GM23248 (cell line): ENCODE measurements around the gene KLF2. TPM values are rescaled to one million over a fixed set of nuclear protein-coding genes. Genes with fewer than 3 reads are reported as not detected.
"Not testable (repeated sequence)": the region's sequence is repeated elsewhere in the genome, so short reads cannot be mapped to it uniquely, and the experiment has no call there.

Experiments used
- DNase-seq: peaks from one replicate; pipeline ENCODE4 v3.0.0-alpha.2; 2015
- H2AFZ ChIP-seq: fragments of 200-600 bp; sonication (generic); 2 replicates; pipeline ENCODE4 v1.6.1; 2016; ENCODE audit warnings: antibody characterized with exemption
- H3F3A ChIP-seq: fragments of 200-600 bp; sonication (generic); 2 replicates; pipeline ENCODE4 v1.6.1; 2016; ENCODE audit warnings: mild to moderate bottlenecking, antibody characterized with exemption, mixed run types; ENCODE audit not compliant: insufficient read depth
- H3K27ac ChIP-seq: fragments of 200-600 bp; sonication (generic); 2 replicates; pipeline ENCODE4 v1.5.1; 2016; ENCODE audit warnings: mild to moderate bottlenecking
- H3K27me3 ChIP-seq: fragments of 200-600 bp; sonication (generic); replicated peaks from 2 replicates; pipeline ENCODE4 v1.6.1; 2016; ENCODE audit warnings: mild to moderate bottlenecking; ENCODE audit not compliant: insufficient read depth
- H3K36me3 ChIP-seq: fragments of 200-600 bp; sonication (generic); 2 replicates; pipeline ENCODE4 v1.6.1; 2016; ENCODE audit warnings: low read depth, mild to moderate bottlenecking
- H3K4me1 ChIP-seq: fragments of 200-600 bp; sonication (generic); 2 replicates; pipeline ENCODE4 v1.6.1; 2016; ENCODE audit warnings: mild to moderate bottlenecking; ENCODE audit not compliant: insufficient read depth
- H3K4me2 ChIP-seq: fragments of 200-600 bp; sonication (generic); one replicate; pipeline ENCODE4 v1.6.1; 2016; ENCODE audit warnings: mild to moderate bottlenecking; ENCODE audit not compliant: unreplicated experiment
- H3K4me3 ChIP-seq: fragments of 200-600 bp; sonication (generic); 2 replicates; pipeline ENCODE4 v1.5.1; 2016; ENCODE audit warnings: mild to moderate bottlenecking
- H3K79me2 ChIP-seq: fragments of 200-600 bp; sonication (generic); 2 replicates; pipeline ENCODE4 v1.6.1; 2016; ENCODE audit warnings: mild to moderate bottlenecking; ENCODE audit not compliant: insufficient read depth
- H3K9ac ChIP-seq: fragments of 200-600 bp; sonication (generic); 2 replicates; pipeline ENCODE4 v1.6.1; 2016; ENCODE audit warnings: mild to moderate bottlenecking
- H3K9me2 ChIP-seq: fragments of 200-600 bp; sonication (generic); 2 replicates; pipeline ENCODE4 v1.6.1; 2016; ENCODE audit warnings: mixed run types, mild to moderate bottlenecking, moderate library complexity; ENCODE audit not compliant: insufficient read depth
- H3K9me3 ChIP-seq: fragments of 200-600 bp; sonication (generic); one replicate; pipeline ENCODE4 v1.6.1; 2017; ENCODE audit warnings: low read depth
- H4K20me1 ChIP-seq: fragments of 200-600 bp; sonication (generic); 2 replicates; pipeline ENCODE4 v1.6.0; 2016; ENCODE audit not compliant: insufficient read depth
- EZH2 ChIP-seq: fragments of 200-600 bp; sonication (generic); IDR thresholded peaks from 2 replicates; pipeline ENCODE4 v1.6.1; 2018; ENCODE audit warnings: antibody characterized with exemption, mild to moderate bottlenecking; ENCODE audit not compliant: insufficient read depth, poor library complexity, severe bottlenecking
- EZH2phosphoT487 ChIP-seq: fragments of 200-600 bp; sonication (generic); IDR thresholded peaks from 2 replicates; pipeline ENCODE4 v1.6.1; 2018; ENCODE audit warnings: antibody characterized with exemption, moderate library complexity, mild to moderate bottlenecking, low read depth; ENCODE audit not compliant: insufficient read depth
- WGBS, 2 experiments: methylation state at CpG; one replicate each; pipeline ENCODE4 v1.1.6; 2015 to 2017; ENCODE audit warnings: low lambda C conversion rate in 2 of 2, low coverage in 1 of 2; ENCODE audit errors: missing lambda C conversion rate in 2 of 2; 5-methylcytosine and 5-hydroxymethylcytosine counted together
- in situ Hi-C: fragments of 300-500 bp; cut with MboI; formaldehyde crosslinking; loops from 2 replicates; pipeline ENCODE4 v1.15.0; 2020
- polyA plus RNA-seq: library from polyadenylated mRNA; unstranded; fragments of >200 nt; fragmentation: Nextera tagmentation; extraction: Ambion mirVana; gene quantifications from 2 replicates; pipeline ENCODE4 v1.2.1, GENCODE V29; 2016
- total RNA-seq: library from RNA; depleted of rRNA; stranded (reverse); fragments of >200 nt; shearing (Covaris generic); gene quantifications from 2 replicates; pipeline ENCODE4 v1.2.3, GENCODE V29; 2014

KLF2 gene
- total and polyA plus RNA-seq, 2 experiments from 2014 or later: 7.8 to 11.3 TPM

DNA sequence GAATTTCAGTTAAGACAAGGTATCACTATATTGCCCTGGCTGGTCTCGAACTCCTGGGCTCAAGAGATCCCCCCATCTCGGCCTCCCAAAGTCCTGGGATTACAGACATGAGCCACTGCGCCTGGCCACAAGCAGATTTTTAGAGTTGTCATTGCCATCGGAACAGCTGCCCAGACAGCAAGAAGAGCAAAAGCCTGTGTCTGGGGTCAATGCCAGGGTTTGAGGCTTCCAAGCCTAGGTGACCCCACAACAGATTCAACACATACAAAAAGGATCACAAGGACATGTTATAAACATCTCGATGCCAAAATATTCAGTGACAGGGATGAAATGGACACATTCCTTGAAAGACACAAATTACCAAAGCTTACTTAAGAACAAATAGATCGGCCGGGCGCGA, 40.1 kb upstream of the KLF2 start:
- Histone ChIP-seq H2AFZ (no peak overlapping the region), H3K27me3 (peaks cover 16% of the 10 kb centered on the region; the same call in 1 of the 2 replicates), H3K9ac (no peak overlapping the region), H3K27ac (no peak overlapping the region), H3K4me2 (no peak overlapping the region), H3F3A (peaks cover 15% of the 10 kb centered on the region; the same call in 1 of the 2 replicates), H3K4me1 (peaks cover 8% of the 10 kb centered on the region), H3K36me3 (no peaks in the 10 kb centered on the region), H3K79me2 (no peaks in the 10 kb centered on the region), H3K4me3 (no peak overlapping the region), H3K9me2 (no peaks in the 10 kb centered on the region), H4K20me1 (no peaks in the 10 kb centered on the region), H3K9me3 (no peaks in the 10 kb centered on the region)
- in situ Hi-C loops: no loop called here
- 92 to 94% methylated on average over 9 of the region's 9 CpGs for WGBS, 2 experiments
- TF ChIP-seq EZH2phosphoT487: no peak
- TF ChIP-seq EZH2: no peak
- DNase-seq: no peak

DNA sequence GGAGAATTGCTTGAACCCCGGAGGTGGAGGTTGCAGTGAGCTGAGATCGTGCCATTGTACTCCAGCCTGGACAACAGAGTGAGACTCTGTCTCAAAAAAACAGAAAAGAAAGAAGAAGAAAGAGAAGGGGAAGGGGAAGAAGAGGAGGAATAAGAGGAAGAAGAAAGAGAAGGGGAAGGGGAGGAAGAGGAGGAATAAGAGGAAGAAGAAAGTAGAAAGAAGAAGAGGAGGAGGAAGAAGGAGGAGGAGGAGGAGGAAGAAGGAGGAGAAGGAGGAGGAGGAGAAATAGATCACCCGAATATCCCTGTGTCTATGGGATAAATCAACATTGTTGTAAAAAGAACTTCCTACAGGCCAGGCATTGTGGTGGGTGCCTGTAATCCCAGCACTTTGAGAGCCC, 39.5 kb upstream of the KLF2 start:
- H3K27me3 ChIP-seq: peaks cover 16% of the 10 kb centered on the region; the same call in 1 of the 2 replicates
- 73 to 91% methylated on average over 3 of the region's 3 CpGs for WGBS, 2 experiments

DNA sequence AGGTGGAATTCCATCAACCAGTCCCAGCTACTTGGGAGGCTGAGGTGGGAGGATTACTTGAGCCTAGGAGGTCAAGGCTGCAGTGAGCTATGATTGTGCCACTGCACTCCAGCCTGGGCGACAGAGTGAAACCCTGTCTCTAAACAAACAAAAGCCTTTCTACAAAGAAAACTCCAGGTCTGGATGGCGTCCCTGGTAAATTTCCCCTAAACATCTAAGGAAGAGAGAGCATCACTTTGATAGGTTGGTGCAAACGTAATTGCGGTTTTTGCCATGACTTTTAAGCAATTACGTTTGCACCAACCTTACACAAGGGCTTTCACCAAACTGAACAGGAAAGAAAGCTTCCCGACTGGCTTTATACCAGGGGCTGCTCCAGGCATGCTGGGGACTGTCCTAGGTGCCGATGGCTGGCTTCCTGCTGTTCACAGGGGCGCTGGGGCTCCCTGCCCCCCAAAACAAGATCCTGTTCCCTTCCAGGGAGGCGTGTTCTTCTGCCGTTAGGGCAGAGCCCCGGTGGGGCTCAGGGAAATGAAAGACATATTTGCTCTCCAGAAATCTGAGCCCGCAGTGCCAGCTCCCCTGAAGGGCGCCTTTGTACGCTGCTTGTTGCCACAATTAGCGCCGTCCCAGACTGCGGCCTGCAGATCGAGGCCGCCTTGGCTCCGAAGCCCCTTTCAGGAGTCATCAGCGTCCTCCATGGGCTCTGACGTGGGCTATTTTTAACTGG, 38.7 kb upstream of the KLF2 start:
- H3K9ac ChIP-seq: no peak overlapping the region
- H3K9me2 ChIP-seq: no peaks in the 10 kb centered on the region
- no peaks in the 10 kb centered on the region for H3K9me3 ChIP-seq
- H3K4me3 ChIP-seq: no peak overlapping the region
- WGBS, 2 experiments: 66 to 71% methylated on average over 21 to 22 of the region's 22 CpGs
- no peak for DNase-seq
- H3K36me3 ChIP-seq: no peaks in the 10 kb centered on the region
- in situ Hi-C loops: no loop called here
- H3F3A ChIP-seq: peaks cover 10% of the 10 kb centered on the region; the same call in 1 of the 2 replicates
- H3K27ac ChIP-seq: no peak overlapping the region
- H4K20me1 ChIP-seq: no peaks in the 10 kb centered on the region
- H3K4me2 ChIP-seq: no peak overlapping the region
- no peak overlapping the region for H2AFZ ChIP-seq
- peaks cover 8% of the 10 kb centered on the region for H3K4me1 ChIP-seq
- H3K79me2 ChIP-seq: no peaks in the 10 kb centered on the region
- H3K27me3 ChIP-seq: peaks cover 16% of the 10 kb centered on the region; the same call in 1 of the 2 replicates
- TF ChIP-seq EZH2phosphoT487 (no peak), EZH2 (no peak)

More for the DNA sequence above, 39.5 kb upstream of the KLF2 start:
- DNase-seq, H2AFZ ChIP-seq, H3K9me2 ChIP-seq, H3K4me2 ChIP-seq, H3K4me1 ChIP-seq, H3K4me3 ChIP-seq, H4K20me1 ChIP-seq, in situ Hi-C loops, H3K9ac ChIP-seq, H3F3A ChIP-seq, H3K9me3 ChIP-seq, H3K36me3 ChIP-seq, H3K79me2 ChIP-seq, H3K27ac ChIP-seq: not testable (repeated sequence)

DNA sequence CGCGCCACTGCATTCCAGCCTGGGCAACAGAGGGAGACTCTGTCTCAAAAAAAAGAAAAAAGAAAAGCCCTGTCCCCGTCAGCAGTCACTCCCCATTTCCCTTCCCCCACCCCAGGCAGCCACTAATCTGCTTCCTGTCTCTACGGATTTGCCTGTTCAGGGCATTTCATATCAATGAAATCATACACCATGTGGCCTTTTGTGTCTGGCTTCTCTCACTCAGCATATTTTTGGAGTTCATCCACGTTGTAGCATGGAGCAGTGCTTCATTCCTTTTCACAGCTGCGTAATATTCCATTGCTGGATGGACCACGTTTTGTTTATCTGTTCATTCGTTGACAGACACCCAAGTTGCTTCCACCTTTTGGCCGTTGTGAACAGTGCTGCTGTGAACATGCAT, 36.1 kb upstream of the KLF2 start:
- DNase-seq: no peak
- Histone ChIP-seq H3F3A (peaks cover 23% of the 10 kb centered on the region; the same call in 1 of the 2 replicates), H3K27me3 (peaks cover 16% of the 10 kb centered on the region; the same call in 1 of the 2 replicates), H3K4me3 (no peak overlapping the region), H4K20me1 (no peaks in the 10 kb centered on the region), H3K4me2 (no peak overlapping the region), H3K9me2 (no peaks in the 10 kb centered on the region), H3K79me2 (no peaks in the 10 kb centered on the region), H2AFZ (no peak overlapping the region), H3K36me3 (no peaks in the 10 kb centered on the region), H3K4me1 (peaks cover 11% of the 10 kb centered on the region; the same call in 1 of the 2 replicates), H3K9ac (no peak overlapping the region), H3K27ac (no peak overlapping the region), H3K9me3 (no peaks in the 10 kb centered on the region)
- 56 to 57% methylated on average over 9 of the region's 9 CpGs for WGBS, 2 experiments
- in situ Hi-C loops: no loop called here
- TF ChIP-seq EZH2phosphoT487: no peak
- TF ChIP-seq EZH2: no peak
